GM18526 (cell line): ENCODE data around the gene TENM4.

Source experiments
- POLR2A ChIP-seq: IDR thresholded peaks from 3 replicates; pipeline ENCODE4 v1.6.1; 2011; ENCODE audit not compliant: insufficient read length; ENCODE audit errors: extremely low read depth

Gene TENM4

GRCh38 chr11:78689101-78689500 is 751.7 kb downstream of the TENM4 start:
- no peak for TF ChIP-seq POLR2A

- no peak for TF ChIP-seq POLR2A
These were observed 752.4 kb downstream of the TENM4 start for GRCh38 chr11:78688460-78688859.

GRCh38 chr11:78685156-78685555 is 755.7 kb downstream of the TENM4 start:
- no peak for TF ChIP-seq POLR2A

GRCh38 chr11:78684377-78684776 is 756.5 kb downstream of the TENM4 start:
- no peak for TF ChIP-seq POLR2A

- TF ChIP-seq POLR2A: no peak
These were observed 757.1 kb downstream of the TENM4 start for GRCh38 chr11:78683774-78684173.

GRCh38 chr11:78676026-78676557 is 764.7 kb downstream of the TENM4 start:
- TF ChIP-seq POLR2A: no peak

- TF ChIP-seq POLR2A: no peak
These were observed 767.8 kb downstream of the TENM4 start for GRCh38 chr11:78672850-78673620.

GRCh38 chr11:78669249-78669648 is 771.6 kb downstream of the TENM4 start:
- no peak for TF ChIP-seq POLR2A

- no peak for TF ChIP-seq POLR2A
These were observed 773.4 kb downstream of the TENM4 start for GRCh38 chr11:78667461-78667860.

GRCh38 chr11:78666675-78667160 is 774.1 kb downstream of the TENM4 start:
- TF ChIP-seq POLR2A: no peak

- TF ChIP-seq POLR2A: no peak
These were observed 776.2 kb downstream of the TENM4 start for GRCh38 chr11:78664636-78665035.

GRCh38 chr11:78662811-78663210 is 778.0 kb downstream of the TENM4 start:
- no peak for TF ChIP-seq POLR2A

- no peak for TF ChIP-seq POLR2A
These were observed 780.4 kb downstream of the TENM4 start for GRCh38 chr11:78660471-78660870.

- no peak for TF ChIP-seq POLR2A
These were observed 781.2 kb downstream of the TENM4 start for GRCh38 chr11:78659326-78660270.

- TF ChIP-seq POLR2A: no peak
These were observed 782.6 kb downstream of the TENM4 start for GRCh38 chr11:78657968-78658839.

- TF ChIP-seq POLR2A: no peak
These were observed 783.4 kb downstream of the TENM4 start for GRCh38 chr11:78657441-78657840.
